ENCODE results near the gene TMCO4.
A peak's percentile ranks its signal among the peaks of the same experiment; 100 is the strongest.

Gene TMCO4

GRCh38 chr1:19735440-19736127 lies 64.1 kb downstream of the TMCO4 start (continued):
- TF ChIP-seq POU6F1 (CRISPR knock-in tag; IDR thresholded peaks at IDR 0.05; ENCODE audit: borderline replicate concordance, low read depth) (no peak), ISL1 (CRISPR knock-in tag; IDR thresholded peaks at IDR 0.05) (peak; percentile 20; the same call in 1 of the 2 replicates), ZFP3 (CRISPR knock-in tag; IDR thresholded peaks at IDR 0.05) (0 out of 2 replicates have a peak, but pooled peaks have one; percentile 44), RARB (CRISPR knock-in tag; IDR thresholded peaks at IDR 0.05) (no peak), CREB5 (CRISPR knock-in tag; IDR thresholded peaks at IDR 0.05; ENCODE audit: low read depth) (no peak)

GRCh38 chr1:19734472-19734999 lies 65.2 kb downstream of the TMCO4 start:
- no peak for TF ChIP-seq TOX (CRISPR knock-in tag; IDR thresholded peaks at IDR 0.05; ENCODE audit: borderline replicate concordance)
- no peak for TF ChIP-seq ISL1 (CRISPR knock-in tag; IDR thresholded peaks at IDR 0.05)
- TF ChIP-seq PPARA (CRISPR knock-in tag; IDR thresholded peaks at IDR 0.05; ENCODE audit: borderline replicate concordance): no peak
- no peak for TF ChIP-seq ESRRG (CRISPR knock-in tag; IDR thresholded peaks at IDR 0.05)
- no peak for TF ChIP-seq ZNF8 (CRISPR knock-in tag; IDR thresholded peaks at IDR 0.05)
- TF ChIP-seq POU6F1 (CRISPR knock-in tag; IDR thresholded peaks at IDR 0.05; ENCODE audit: borderline replicate concordance, low read depth): no peak
- TF ChIP-seq RARB (CRISPR knock-in tag; IDR thresholded peaks at IDR 0.05): no peak
- TF ChIP-seq ZFP30 (CRISPR knock-in tag; IDR thresholded peaks at IDR 0.05): no peak
- TF ChIP-seq TCF4 (CRISPR knock-in tag; IDR thresholded peaks at IDR 0.05; ENCODE audit: borderline replicate concordance): no peak
- TF ChIP-seq CSDC2 (CRISPR knock-in tag; IDR thresholded peaks at IDR 0.05): no peak
- no peak for TF ChIP-seq CREB5 (CRISPR knock-in tag; IDR thresholded peaks at IDR 0.05; ENCODE audit: low read depth)
- no peak for TF ChIP-seq TSHZ2 (CRISPR knock-in tag; IDR thresholded peaks at IDR 0.05)
- no peak for TF ChIP-seq ZNF565 (CRISPR knock-in tag; conservative IDR thresholded peaks at IDR 0.05; ENCODE audit: low read depth)
- TF ChIP-seq SNAI2 (CRISPR knock-in tag; IDR thresholded peaks at IDR 0.05): no peak
- no peak for TF ChIP-seq ZFP3 (CRISPR knock-in tag; IDR thresholded peaks at IDR 0.05)
- no peak for TF ChIP-seq CSRNP3 (CRISPR knock-in tag; IDR thresholded peaks at IDR 0.05)
- TF ChIP-seq ARNTL (CRISPR knock-in tag; IDR thresholded peaks at IDR 0.05; ENCODE audit: borderline replicate concordance, low read depth): no peak
- no peak for TF ChIP-seq GLIS3 (CRISPR knock-in tag; IDR thresholded peaks at IDR 0.05)
- no peak for TF ChIP-seq ZNF70 (CRISPR knock-in tag; IDR thresholded peaks at IDR 0.05)
- no peak for TF ChIP-seq PATZ1 (CRISPR knock-in tag; IDR thresholded peaks at IDR 0.05; ENCODE audit: borderline replicate concordance)
- peak; percentile 35 for ATAC-seq
